ENCODE data around the gene CENPL. TPM values are rescaled to one million over a fixed set of nuclear protein-coding genes. Genes with fewer than 3 reads are reported as not detected.

The CENPL gene
- total and polyA plus RNA-seq, 2 of the 4 experiments (the other 2 are of a cell fraction) = 6.3 to 21.1 TPM

- Histone ChIP-seq H3K14ac (replicated peaks; ENCODE audit: low read depth, low read length) (no peak overlapping the region), H3K4me3 (ENCODE audit: insufficient read depth, low read depth, low read length) (no peak overlapping the region), H2BK20ac (ENCODE audit: low read depth, low read length) (no peak overlapping the region), H2BK15ac (ENCODE audit: low read depth, low read length) (no peak overlapping the region), H4K5ac (ENCODE audit: low read depth, low read length) (no peak overlapping the region), H3K27me3 (ENCODE audit: control insufficient read depth, insufficient read depth, low read length) (no peaks in the 10 kb centered on the region), H3K9ac (ENCODE audit: low read depth, low read length) (no peak overlapping the region), H3K4me1 (ENCODE audit: control insufficient read depth, insufficient read depth, low read length) (no peaks in the 10 kb centered on the region; the same call in 1 of the 2 replicates), H4K20me1 (ENCODE audit: insufficient read depth, low read length) (peaks cover 23% of the 10 kb centered on the region), H2BK120ac (ENCODE audit: low read depth, low read length) (no peak overlapping the region), H3K9me3 (ENCODE audit: control insufficient read depth, insufficient read depth, low read length) (no peaks in the 10 kb centered on the region), H3K23ac (ENCODE audit: low read depth, low read length) (no peak overlapping the region), H2AFZ (replicated peaks; ENCODE audit: low read length, poor library complexity) (no peak overlapping the region), H2AK5ac (ENCODE audit: low read depth, low read length) (no peak overlapping the region), H3K18ac (ENCODE audit: low read depth, low read length) (no peak overlapping the region), H4K91ac (ENCODE audit: insufficient read depth, low read depth, low read length) (no peak overlapping the region), H3K4me2 (ENCODE audit: low read depth, low read length) (no peak overlapping the region), H3K79me1 (ENCODE audit: low read depth in 1 of 2, low read length in 2 of 2) (peaks cover 8 to 46% of the 10 kb centered on the region in 2 experiments; a peak in 3 of 4 replicates), H3K56ac (ENCODE audit: extremely low read depth, insufficient read depth, low read length) (no peak overlapping the region), H3K9me1 (ENCODE audit: insufficient read depth, low read length) (no peaks in the 10 kb centered on the region), H3K4ac (ENCODE audit: low read depth, low read length) (no peak overlapping the region), H3K27ac (ENCODE audit: insufficient read depth, low read length) (no peak overlapping the region), H2BK5ac (ENCODE audit: low read depth, low read length, poor library complexity, severe bottlenecking) (no peak overlapping the region), H4K8ac (ENCODE audit: low read depth in 2 of 2, low read length in 2 of 2) (no peak overlapping the region), H2AK9ac (replicated peaks; ENCODE audit: low read depth, low read length, poor library complexity) (no peak overlapping the region), H3K36me3 (ENCODE audit: control insufficient read depth, insufficient read depth, low read length) (peaks cover 32% of the 10 kb centered on the region)
- TF ChIP-seq MAFK (IDR thresholded peaks at IDR 0.05; ENCODE audit: low read depth, low read length) = no peak
- BruUV-seq (replicated peaks) = TSS peak; percentile 80
- CTCF ChIA-PET = no interaction called here
- DNase-seq (no peak), ATAC-seq (ENCODE audit: low read depth) (no peak)
- in situ Hi-C loops (cut with MboI; ENCODE audit: low sequenced_read_pairs) (no loop called here), dilution Hi-C loops (cut with HindIII; ENCODE audit: low sequenced_read_pairs, unreplicated experiment) (no loop called here), intact Hi-C loops (cut with micrococcal nuclease) (no loop called here)
- 100% methylated on average over 4 of the region's 15 CpGs; no CpG with 5 or more reads in 1 of the 2 experiments for WGBS, 2 experiments (ENCODE audit: extremely low coverage in 2 of 2, insufficient read length in 1 of 2)
- POLR2A ChIA-PET (ENCODE audit: unreplicated experiment) = no interaction called here
Measured at GRCh38 chr1:173870252-173871075, 45.8 kb upstream of the CENPL start.
